ENCODE data around the gene NCR3LG1.

The NCR3LG1 gene

DNA sequence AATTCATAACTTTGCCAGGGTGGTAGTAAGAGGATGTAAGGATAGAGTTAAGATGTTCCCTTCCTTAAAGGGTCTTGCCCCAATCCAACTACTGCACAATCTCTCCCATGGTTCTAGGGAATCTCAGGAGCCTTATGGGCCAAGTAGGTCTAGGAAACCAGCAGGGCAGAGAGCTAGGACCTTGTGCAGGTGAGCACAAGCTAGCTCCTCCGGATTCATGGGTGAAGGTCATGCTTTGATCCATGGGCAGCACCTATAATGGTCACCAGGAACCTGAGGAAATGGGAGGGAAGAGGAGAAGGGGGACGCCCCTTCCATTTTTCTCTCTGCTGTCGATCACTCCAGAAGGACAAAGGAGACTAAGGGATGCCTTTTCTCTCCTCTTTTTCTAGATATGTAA lies 20.0 kb downstream of the NCR3LG1 start:
- no peak for DNase-seq

DNA sequence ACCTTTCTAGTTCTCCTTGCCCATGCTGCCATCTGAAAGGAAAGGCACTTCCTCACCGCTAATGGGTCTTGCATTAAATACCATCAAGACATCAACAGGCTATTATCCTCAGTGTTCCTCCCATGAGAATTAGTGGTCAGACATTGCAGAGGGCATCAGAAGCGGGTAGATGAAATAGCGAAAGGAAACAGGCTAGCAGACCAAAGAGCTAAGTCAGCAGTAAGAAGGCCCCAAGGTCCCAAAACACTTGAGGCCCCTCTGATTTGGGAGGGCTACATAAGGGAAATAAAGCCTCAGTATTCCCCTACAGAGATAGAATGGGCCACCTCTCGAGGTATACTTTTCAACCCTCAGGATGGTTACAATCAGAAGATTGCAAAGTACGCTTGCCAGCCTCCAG lies 23.9 kb downstream of the NCR3LG1 start:
- no peak for DNase-seq

DNA sequence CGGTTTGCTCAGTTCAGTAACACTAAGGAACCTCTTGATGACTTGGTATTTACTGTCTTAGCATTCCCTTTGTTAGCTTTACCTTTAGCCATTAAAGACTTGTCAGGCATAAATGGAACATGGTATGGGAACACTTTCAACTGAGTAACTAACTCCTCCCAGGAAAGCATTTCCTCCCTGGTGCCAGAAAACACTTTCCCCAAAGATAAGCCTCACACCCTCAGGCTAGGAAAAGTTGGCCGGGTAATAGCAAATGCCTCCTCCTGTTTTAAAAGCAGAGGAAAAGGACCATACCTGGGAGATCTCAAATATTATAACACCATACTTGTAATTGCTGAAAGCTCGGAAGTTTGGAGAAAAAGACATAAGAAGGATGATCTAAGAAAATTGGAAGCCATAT lies 24.9 kb downstream of the NCR3LG1 start:
- DNase-seq, result no peak

GRCh38 chr11:17378655-17379054 lies 27.1 kb downstream of the NCR3LG1 start:
- DNase-seq, result no peak

GRCh38 chr11:17379383-17380180 lies 28.0 kb downstream of the NCR3LG1 start:
- no peak for DNase-seq

DNA sequence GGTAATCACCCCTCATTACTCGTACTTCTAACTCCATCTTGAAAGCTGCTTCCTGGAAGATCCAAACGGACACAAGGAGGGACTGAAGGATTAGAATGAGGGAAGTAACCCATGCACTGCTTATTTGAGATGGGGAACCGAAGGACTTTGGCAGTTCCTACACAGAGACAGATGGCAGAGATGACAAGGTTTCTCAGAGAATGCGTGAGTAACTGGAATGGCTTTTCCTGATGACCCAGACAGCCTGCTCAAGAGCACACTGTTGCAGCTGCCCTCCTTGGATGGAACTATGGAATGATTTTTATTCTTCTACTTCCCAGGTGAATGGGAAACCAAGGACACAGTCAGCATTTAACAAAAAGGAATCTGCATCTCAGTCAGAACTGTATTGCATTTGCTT lies 29.6 kb downstream of the NCR3LG1 start:
- no peak for DNase-seq

DNA sequence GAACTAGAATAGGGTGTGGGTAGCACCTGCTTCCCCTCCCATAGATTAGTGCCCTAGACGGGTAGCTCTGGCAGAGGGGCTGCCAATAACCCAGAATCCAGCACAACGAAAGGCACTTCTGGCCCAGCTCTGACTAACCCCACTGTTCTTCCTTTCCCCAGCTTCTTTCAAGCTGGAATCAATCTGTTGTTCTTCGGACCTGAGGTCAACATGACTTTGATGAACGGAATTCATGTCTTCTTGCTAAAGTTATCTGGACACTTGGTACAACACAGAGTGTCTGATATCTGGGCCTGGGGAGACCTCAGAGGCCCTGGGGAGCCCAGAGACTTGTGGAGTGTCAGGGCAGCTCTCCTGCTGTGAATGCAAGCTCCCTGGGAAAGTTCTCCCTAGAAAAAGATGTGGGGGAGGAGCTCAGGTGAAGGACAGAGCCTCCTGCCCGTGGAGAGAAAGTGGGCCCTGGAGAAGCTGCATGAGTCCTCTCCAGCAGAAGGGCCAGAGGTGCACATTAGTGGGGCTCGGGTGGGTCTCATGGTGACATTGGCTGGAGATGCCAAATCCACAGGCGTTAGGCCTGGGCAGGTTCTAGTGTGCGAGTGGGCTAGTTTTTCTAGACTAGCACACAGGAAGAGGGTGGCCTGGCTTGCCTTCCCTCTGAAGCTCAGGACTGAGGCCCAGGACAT lies 30.6 kb downstream of the NCR3LG1 start:
- DNase-seq, result no peak

GRCh38 chr11:17383461-17383860 lies 31.9 kb downstream of the NCR3LG1 start:
- no peak for DNase-seq

DNA sequence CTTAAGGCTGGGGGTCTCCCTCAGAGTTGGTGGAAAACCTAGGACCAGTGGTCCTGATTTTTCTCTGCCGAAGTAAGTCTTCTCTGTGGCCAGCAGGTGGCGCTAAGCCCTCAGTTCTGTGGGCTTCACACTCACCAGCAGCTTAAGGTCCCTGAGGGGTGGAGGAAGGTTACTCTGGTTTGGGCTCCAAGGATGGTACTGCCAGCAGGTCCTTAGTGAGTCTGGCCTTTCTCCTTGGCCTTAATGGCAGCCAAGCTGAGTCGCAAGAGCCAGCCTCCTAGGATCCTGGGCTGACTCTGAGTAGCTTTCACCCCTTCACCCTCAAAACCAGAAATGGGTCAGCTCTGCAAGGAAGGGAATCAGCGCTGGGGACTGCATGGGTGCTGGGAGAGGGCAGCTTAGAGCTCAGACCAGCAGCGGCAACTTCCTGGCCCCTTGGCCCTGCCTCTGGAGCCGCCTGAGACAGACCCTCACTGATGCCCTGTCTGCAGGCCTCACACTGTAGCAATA lies 32.5 kb downstream of the NCR3LG1 start:
- peak; percentile 8 for DNase-seq

DNA sequence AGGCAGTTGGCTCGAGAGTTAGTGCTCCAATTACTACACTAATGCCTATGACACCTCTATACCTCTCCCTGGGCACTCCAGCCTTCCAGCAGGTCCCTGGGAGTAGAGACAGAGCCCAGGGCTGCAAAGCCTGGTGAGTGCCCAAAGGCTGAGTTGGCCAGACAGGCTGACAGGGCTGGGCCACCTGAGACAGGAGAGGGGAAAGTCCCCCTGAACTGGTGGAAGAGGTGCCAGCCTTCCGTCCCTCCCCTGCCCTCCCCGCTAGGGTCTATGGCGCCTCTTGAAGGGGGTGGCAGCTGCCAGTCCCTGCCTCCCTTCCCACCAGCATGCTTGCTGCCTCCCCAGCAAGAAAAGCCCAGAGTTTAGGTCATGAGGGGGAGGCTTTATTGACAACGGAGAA lies 33.9 kb downstream of the NCR3LG1 start:
- no peak for DNase-seq

DNA sequence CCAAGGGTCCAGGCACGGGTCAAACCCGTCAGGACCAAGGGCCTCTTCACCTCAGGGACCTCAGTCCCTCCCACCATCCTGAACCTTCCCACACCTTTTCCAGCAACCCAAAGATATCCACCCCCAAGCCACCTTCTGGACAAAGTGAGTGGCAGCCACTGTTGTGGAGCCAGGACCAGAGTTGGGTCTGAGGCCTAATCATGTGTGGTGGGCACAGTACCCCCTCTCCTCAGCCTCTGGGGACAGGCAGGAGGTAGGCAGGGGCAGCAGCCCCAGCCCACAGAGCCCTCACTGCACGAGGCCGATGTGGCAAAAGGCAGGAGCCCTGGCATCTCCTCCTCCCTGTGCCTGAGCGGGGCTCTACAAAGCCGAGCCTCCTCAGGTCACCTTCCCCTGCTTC lies 34.3 kb downstream of the NCR3LG1 start:
- no peak for DNase-seq

DNA sequence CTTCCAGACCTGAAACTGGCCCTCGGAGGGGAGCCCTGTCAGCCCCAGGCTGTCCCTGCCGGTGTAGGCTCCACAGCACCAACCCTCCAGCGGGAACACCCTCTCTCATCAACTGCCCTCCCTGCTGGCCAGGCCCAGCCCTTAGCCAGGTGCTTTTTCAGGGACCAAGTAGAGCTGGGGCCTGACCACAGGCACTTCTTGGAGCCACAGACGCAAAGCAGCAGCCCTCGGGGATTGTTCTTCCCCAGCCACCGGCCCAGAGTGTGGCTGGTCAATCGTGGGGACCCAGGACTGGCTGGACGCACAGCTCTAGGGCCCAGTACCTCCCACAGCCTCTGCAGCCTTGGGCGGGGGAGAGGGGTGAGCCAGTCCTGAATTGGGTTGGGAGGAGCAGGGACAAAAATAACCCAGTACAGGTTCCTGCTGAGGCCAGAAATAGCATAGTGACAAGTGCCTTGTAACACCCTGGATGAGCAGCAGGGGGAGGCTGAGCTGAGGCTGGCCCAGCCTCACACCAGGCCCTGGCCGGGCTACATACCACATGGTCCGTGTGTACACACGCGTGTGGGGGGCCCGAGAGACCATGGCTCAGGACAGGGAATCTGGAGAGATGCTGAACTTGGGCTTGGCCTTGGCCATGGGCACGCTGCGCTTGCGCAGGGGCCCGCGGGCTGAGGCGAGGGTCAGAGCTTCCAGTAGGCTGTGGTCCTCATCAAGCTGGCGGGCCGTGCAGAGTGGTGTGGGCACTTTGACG lies 34.9 kb downstream of the NCR3LG1 start:
- no peak for DNase-seq

DNA sequence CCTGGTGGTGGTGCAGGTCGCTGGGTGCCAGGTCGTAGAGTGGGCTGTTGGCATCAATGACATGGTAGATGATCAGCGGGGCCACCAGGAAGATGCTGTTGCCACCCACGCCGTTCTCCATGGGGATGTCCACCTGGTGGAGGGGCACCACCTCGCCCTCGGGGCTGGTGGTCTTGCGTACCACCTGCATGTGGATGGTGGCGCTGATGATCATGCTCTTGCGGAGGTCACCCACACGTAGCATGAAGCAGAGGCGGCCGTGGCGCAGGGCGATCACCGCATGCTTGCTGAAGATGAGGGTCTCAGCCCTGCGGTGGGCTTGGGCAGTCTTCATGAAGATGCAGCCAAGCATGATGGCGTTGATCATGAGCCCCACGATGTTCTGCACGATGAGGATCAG lies 35.7 kb downstream of the NCR3LG1 start:
- no peak for DNase-seq

DNA sequence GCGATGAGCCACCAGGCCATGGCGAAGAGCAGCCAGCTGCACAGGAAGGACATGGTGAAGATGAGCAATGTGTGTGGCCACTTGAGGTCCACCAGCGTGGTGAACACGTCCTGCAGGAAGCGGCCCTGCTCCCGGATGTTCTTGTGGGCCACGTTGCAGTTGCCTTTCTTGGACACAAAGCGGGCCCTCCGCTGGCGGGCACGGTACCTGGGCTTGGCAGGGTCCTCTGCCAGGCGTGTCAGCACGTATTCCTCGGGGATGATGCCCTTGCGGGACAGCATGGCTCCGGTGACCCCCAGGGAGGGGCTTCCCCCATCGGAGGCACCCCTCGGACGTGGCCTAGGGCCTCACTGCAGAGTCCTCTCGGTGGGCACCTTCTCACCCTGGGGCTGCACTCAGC lies 36.2 kb downstream of the NCR3LG1 start:
- DNase-seq, result no peak

DNA sequence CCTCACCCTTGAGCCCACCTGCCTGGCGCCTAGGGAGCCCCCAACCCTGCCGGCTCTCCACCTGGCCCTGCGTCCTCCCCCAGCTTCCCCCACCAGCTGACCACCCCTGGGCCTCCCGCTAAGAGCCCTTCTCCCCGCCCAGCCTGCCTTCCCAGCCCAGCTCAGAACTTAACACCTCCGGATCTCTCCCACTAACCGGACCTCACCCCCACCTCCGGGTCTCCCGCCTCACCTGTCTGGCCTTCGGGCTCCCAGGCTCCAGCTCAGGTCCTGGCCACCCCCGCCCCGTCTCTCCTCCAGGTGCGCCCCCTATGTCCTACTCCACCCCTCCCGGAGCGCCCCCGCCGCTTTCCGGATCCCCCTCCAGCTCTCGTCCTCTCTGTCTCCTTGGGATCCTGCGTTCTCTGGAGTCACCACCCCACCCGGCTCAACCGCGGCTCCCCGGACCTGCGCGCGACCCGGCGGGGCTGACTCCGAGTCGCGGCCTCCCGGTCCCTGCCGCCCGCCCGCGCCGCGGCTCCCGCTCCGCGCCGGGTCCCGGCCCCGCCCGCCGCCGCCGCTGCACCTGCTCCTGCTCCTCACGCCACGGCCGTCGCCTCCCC lies 37.1 kb downstream of the NCR3LG1 start, which contains the start of gene KCNJ11:
TSS of gene KCNJ11 (minus strand) at position 51 of the 602 bp plus-strand sequence. CDS start 568 bp downstream, outside the sequence.
- no peak for DNase-seq

DNA sequence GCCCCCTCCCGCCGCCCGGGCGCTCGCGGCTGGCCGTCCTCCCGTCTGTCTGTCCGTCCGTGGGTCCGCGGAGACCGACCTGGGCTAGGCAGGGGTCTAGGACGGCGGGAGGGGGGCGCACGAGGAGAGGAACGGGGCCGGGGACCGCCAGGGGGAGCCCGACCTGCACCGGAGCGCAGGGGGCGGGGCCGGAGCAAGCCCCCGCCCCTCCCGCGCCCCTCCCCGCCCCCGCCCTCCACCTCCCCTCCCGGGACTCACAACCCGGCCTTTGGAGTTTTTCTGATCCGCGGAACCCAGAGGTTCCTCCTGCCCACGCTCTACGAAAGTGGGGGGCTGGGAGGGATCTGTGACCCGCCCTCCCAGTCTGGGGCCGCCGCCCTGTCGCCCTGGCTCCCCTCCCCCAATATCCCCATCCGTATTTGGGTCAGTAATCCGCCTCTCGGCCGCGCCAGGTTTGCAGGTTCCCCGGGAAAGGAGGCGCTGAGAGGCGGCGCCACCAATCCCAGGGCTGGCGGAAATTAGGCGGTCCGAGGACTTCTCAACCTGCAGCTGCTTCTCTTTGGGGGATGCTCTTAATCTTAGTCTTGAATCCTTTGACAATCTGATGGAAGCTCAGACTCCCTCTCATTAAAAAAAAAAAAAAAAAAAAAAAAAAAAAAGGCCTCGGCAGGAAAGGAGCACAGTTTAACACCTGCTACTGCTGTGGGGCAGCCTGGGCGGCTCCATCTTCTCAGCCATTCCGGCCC lies 37.8 kb downstream of the NCR3LG1 start:
- DNase-seq, result peak; percentile 40

GRCh38 chr11:17389957-17390649 lies 38.5 kb downstream of the NCR3LG1 start:
- DNase-seq, result no peak

DNA sequence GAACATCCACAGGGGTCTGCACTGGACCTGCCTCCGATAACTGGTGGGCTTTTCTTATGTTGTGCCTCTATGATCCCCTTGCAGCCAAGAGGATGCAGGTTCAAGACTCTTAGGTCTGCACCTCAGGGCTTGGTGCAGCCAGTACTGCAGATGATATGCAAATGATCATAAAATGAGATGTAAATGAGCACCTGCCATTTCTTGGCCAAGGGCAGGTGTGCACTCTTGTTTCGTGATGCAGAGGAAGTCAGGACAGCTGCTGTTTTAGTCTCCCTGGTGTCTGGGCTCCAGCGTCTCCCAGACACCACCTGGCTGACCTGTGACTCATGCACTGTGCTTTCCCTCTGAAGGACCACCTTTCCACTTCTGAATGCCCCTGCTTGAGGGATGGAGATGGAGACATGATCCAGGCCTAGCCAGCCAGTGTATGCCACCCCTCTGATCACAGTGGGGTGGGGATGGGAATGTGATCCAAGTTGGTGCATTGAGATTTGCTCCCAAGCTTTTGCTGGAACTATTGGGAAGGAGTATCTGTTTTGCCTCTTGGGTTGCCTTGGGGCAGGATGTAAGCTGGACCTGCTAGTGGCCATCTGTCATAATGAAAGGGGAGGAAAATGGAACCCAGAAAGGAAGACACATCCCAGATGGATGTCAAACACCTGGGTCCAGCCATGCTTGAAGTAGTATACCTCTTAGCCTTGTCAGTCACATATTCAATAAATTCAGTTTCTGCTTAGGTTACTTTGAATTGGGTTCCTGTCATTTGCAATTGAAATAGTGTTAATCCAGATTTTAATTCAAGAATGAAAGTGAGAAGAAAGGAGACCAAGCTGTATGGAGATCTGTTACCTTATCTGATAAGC lies 40.1 kb downstream of the NCR3LG1 start:
- no peak for DNase-seq

DNA sequence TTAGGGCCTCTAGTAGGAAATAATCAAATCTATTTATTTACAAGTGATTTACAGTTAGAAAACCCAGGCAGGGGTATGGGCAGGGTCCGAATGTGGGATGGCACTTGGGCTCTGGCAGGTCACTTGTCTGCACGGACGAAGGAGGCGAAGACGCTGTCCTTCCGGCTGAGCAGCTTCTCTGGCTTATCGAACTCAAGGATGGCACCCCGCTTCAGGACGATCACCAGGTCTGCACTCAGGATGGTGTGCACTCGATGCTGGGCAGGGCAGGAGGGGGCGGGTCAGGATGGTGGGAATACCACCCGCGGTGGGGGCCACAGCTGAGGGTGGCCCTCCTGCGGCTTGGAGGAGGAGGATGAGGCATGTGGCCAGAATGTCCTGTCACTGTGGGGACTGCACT lies 41.3 kb downstream of the NCR3LG1 start:
- DNase-seq, result no peak

- no peak for DNase-seq
Measured at GRCh38 chr11:17393472-17393871, 41.9 kb downstream of the NCR3LG1 start.

Measured in T1000 (cell line).